ENCODE data around the gene PTPRZ1.
A peak's percentile ranks its signal among the peaks of the same experiment; 100 is the strongest.

Gene PTPRZ1

GRCh38 chr7:122038904-122039303, 165.9 kb downstream of the PTPRZ1 start:
- DNase-seq (ENCODE audit: extremely low read depth in 1 of 2, low read depth in 1 of 2), result no peak

- no peak for DNase-seq (ENCODE audit: extremely low read depth in 1 of 2, low read depth in 1 of 2)
Measured at GRCh38 chr7:122040147-122040546, 167.2 kb downstream of the PTPRZ1 start.

GRCh38 chr7:122046402-122046801, 173.4 kb downstream of the PTPRZ1 start:
- no peak for DNase-seq (ENCODE audit: extremely low read depth in 1 of 2, low read depth in 1 of 2)

GRCh38 chr7:122054393-122054792, 181.4 kb downstream of the PTPRZ1 start:
- DNase-seq (ENCODE audit: extremely low read depth in 1 of 2, low read depth in 1 of 2), result no peak

- DNase-seq (ENCODE audit: extremely low read depth in 1 of 2, low read depth in 1 of 2), result no peak
Measured at GRCh38 chr7:122055073-122055472, 182.1 kb downstream of the PTPRZ1 start.

- no peak for DNase-seq (ENCODE audit: extremely low read depth in 1 of 2, low read depth in 1 of 2)
Measured at GRCh38 chr7:122056977-122057376, 184.0 kb downstream of the PTPRZ1 start.

GRCh38 chr7:122059542-122059941, 186.6 kb downstream of the PTPRZ1 start:
- DNase-seq (ENCODE audit: extremely low read depth in 1 of 2, low read depth in 1 of 2), result no peak

GRCh38 chr7:122063146-122063545, 190.2 kb downstream of the PTPRZ1 start:
- DNase-seq (ENCODE audit: extremely low read depth in 1 of 2, low read depth in 1 of 2), result no peak

- no peak for DNase-seq (ENCODE audit: extremely low read depth in 1 of 2, low read depth in 1 of 2)
Measured at GRCh38 chr7:122064971-122065370, 192.0 kb downstream of the PTPRZ1 start.

- DNase-seq (ENCODE audit: extremely low read depth in 1 of 2, low read depth in 1 of 2), result no peak
Measured at GRCh38 chr7:122067077-122067476, 194.1 kb downstream of the PTPRZ1 start.

- DNase-seq (ENCODE audit: extremely low read depth in 1 of 2, low read depth in 1 of 2), result no peak
Measured at GRCh38 chr7:122068046-122068445, 195.1 kb downstream of the PTPRZ1 start.

GRCh38 chr7:122068999-122069398, 196.0 kb downstream of the PTPRZ1 start:
- DNase-seq (ENCODE audit: extremely low read depth in 1 of 2, low read depth in 1 of 2), result no peak

- no peak for DNase-seq (ENCODE audit: extremely low read depth in 1 of 2, low read depth in 1 of 2)
Measured at GRCh38 chr7:122070062-122070461, 197.1 kb downstream of the PTPRZ1 start.

GRCh38 chr7:122070834-122071233, 197.9 kb downstream of the PTPRZ1 start:
- DNase-seq (ENCODE audit: extremely low read depth in 1 of 2, low read depth in 1 of 2), result no peak

GRCh38 chr7:122072272-122072671, 199.3 kb downstream of the PTPRZ1 start:
- no peak for DNase-seq (ENCODE audit: extremely low read depth in 1 of 2, low read depth in 1 of 2)

GRCh38 chr7:122072924-122073599, 200.1 kb downstream of the PTPRZ1 start:
- DNase-seq (ENCODE audit: extremely low read depth in 1 of 2, low read depth in 1 of 2), result no peak

GRCh38 chr7:122073635-122074034, 200.7 kb downstream of the PTPRZ1 start:
- DNase-seq (ENCODE audit: extremely low read depth in 1 of 2, low read depth in 1 of 2), result no peak

GRCh38 chr7:122082160-122082559, 209.2 kb downstream of the PTPRZ1 start:
- no peak for DNase-seq (ENCODE audit: extremely low read depth in 1 of 2, low read depth in 1 of 2)

GRCh38 chr7:122082670-122083069, 209.7 kb downstream of the PTPRZ1 start:
- no peak for DNase-seq (ENCODE audit: extremely low read depth in 1 of 2, low read depth in 1 of 2)

GRCh38 chr7:122092964-122093797, 220.2 kb downstream of the PTPRZ1 start:
- peak; percentile 2 to 31 for DNase-seq (ENCODE audit: extremely low read depth in 1 of 2, low read depth in 1 of 2)

- no peak for DNase-seq (ENCODE audit: extremely low read depth in 1 of 2, low read depth in 1 of 2)
Measured at GRCh38 chr7:122094549-122094948, 221.6 kb downstream of the PTPRZ1 start.

GRCh38 chr7:122095642-122096041, 222.7 kb downstream of the PTPRZ1 start:
- no peak for DNase-seq (ENCODE audit: extremely low read depth in 1 of 2, low read depth in 1 of 2)

Measured in stimulated activated CD8-positive, alpha-beta memory T cell treated with anti-CD3 and anti-CD28 coated beads, Interleukin-7, amount 100 ng/mL, for 48 hours (primary cell).